Stimulated activated CD8-positive, alpha-beta memory T cell treated with anti-CD3 and anti-CD28 coated beads, Interleukin-4, amount 100 ng/mL, for 24 hours (primary cell): Measurements from ENCODE around the gene CYP2S1.
"Not testable (repeated sequence)": the region's sequence is repeated elsewhere in the genome, so short reads cannot be mapped to it uniquely, and the experiment has no call there.

Experiments used
- DNase-seq: peaks from one replicate; pipeline ENCODE4 v3.0.0-alpha.2; 2020; ENCODE audit warnings: low read depth

The CYP2S1 gene

DNA sequence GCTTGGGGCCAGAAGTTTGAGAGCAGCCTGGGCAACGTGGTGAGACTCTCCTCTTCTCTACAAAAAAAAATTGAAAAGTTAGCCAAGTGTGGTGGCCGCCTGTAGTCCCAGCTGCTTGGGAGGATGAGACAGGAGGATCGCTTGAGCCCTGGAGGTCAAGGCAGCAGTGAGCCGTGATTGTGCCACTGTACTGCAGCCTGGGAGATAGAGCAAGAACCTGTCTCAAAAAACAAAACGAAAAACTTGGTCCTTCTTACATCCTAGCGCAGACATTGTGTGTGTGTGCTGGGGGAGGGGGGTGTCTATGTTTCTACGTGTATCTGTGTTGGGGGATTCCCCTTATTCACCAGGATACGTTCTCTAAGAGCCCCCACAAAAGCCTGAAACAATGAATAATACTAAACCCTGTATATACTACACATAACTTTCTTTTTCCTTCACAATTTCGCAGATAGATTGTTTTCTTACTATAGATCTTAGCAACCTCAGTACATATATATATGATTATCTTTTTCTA is 33.9 kb downstream of the CYP2S1 start:
- DNase-seq, result no peak

- DNase-seq, result no peak
Measured at GRCh38 chr19:41228486-41228885, 35.5 kb downstream of the CYP2S1 start.

DNA sequence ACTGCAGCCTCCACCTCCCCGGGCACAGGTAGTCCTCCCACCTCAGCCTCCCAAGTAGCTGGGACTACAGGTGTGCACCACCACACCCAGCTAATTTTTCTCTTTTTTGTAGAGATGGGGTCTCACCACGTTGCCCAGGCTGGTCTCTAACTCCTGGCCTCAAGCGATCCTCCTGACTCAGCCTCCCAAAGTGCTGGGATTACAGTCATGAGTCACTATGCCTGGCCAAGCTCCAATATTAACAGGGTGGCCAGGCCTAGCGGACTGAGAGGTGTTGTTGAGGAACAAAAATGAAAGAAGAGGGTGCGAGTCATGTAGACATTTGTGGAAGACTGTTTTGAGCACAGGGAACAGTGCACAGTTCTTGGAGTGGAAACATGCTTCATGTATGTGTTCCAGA is 36.3 kb downstream of the CYP2S1 start:
- not testable (repeated sequence) for DNase-seq

- no peak for DNase-seq
Measured at GRCh38 chr19:41230067-41230857, 37.2 kb downstream of the CYP2S1 start.

DNA sequence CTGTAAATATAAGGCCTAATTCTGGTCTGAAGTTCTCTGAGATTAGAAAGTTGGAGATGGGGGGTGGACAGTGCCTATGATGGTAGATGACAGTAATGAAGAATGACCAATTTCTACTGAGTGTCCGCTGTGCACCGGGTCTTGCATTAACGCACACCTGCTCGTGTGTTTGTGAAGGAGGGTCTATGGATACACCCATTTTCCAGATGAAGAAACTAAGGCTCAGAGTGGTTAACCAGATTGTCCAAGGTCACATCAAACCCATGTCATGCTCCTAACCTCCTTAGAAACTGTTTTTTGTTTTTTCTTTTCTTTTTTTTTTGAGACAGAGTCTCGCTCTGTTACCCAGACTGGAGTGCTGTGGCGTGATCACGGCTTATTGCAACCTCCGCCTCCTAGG is 39.7 kb downstream of the CYP2S1 start:
- no peak for DNase-seq

DNA sequence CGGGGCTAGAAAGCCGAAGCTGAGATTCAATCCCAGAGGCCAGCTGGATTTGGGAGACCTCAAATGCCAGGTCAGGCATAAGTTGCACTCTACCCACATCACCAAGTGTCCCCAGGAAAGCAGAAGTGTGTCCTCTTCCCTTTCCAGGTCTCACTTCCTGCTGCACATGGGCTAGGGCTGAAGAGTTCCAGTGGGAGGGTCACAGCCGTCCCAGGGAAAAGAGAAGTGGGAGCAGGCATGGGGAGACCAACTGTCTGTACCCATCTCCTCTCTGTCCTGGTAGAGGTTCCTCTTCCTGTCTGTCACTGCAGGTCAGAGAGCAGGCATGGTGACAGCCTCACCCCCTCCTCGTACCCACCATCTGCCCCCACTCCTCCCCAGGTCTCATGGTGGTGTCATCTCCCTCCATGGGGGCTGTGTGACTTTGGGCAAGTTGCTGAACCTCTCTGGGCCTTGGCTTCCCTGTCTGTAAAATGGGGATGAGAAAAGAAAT is 40.8 kb downstream of the CYP2S1 start:
- no peak for DNase-seq

DNA sequence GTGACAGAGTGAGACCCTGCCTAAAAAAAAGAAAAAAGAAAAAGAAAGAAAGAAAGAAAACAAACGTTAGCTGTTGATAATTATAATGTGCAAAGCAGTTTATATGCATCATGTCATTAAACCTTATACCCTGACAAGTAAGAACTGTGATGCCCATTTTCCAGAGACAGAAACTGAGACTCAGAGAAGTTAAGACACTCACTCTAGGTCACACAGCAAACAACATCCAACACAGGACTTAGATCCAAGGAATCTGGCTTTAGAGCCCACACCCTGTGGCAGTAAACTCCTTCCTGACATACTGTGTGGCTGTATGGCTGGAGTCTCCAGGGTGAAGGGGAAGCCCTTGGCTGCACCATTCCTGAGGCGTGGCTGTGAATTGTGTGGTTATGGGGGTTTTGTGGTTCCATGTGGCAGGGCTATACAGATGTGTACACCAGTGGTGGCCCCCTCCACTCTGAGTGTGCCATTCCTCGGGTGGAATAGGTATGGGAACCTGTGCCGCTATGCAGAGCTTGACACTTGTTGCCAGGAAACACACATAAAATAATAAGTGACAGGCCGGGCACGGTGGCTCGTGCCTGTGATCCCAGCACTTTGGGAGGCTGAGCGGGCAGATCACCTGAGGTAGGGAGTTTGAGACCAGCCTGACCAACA is 41.6 kb downstream of the CYP2S1 start:
- DNase-seq, result no peak

DNA sequence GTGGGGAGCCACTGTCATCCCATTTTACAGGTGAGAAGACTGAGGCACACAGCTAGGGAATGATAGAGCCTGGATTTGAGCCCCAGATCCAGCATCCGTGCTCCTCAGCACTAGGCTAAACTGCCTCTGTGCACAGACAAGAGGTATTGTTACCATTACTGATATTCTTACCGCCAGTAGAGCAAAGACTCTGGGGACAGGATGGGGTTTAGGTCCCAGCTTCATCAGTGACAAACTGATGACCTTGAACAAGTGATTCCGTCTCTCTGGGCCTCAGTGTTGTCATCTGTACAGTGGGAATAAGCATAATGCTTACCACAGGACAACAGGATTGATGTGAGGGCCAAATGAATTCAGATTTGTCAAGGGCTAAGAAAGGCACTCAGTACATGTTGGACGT is 42.5 kb downstream of the CYP2S1 start:
- DNase-seq, result no peak

DNA sequence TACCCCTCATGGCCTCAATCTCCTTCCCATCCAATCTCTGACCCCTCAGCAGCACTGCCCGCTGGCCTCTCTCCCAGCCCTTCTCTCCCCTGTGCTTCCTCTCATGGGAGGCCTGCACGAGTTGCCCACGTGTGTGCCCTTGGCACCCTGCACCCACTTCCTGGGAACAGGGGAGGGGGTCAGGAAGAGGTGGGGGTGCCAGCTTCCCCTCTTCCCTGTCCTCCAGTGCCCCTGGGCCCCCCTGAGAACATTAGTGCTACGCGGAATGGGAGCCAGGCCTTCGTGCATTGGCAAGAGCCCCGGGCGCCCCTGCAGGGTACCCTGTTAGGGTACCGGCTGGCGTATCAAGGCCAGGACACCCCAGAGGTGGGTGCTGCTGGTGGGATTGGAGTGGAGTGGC is 45.2 kb downstream of the CYP2S1 start:
- DNase-seq, result no peak

DNA sequence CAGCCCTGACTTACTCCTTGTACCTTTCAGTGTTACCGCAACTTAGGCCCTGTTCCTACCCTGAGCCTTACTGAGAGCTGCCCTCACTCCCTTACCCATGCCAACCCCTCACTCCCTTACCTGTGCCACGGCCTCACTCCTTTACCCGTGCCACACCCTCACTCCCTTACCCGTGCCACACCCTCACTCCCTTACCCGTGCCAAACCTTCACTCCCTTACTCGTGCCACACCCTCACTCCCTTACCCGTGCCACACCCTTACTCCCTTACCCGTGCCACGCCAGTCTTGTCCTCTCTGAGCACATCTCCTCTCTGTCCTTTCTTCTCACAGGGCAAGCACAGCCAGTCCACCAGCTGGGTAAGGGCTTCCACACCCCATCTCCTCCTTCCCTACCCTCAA is 46.3 kb downstream of the CYP2S1 start:
- DNase-seq, result no peak

DNA sequence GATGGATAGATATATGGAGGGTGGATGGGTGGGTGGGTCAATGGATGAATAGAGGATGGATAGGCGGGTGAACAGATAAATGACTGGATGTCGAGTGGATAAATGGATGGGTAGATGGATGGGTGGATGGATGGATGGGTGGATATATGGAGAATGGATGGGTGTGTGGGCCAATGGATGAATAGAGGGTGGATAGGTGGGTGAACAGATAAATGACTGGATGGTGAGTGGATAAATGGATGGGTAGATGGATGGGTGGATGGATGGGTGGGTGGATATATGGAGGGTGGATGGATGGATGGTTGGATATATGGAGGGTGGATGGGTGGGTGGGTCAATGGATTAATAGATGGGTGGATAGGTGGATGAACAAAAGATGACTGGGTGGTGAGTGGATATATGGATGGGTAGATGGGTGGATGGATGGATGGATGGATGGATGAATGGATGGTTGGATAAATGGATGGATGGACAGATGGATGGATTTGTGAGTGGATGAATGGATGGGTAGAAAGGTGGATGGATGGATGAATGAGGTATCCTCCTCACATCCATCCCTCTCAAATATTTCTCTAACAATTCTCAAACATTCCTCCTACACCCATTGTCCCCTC is 47.0 kb downstream of the CYP2S1 start:
- no peak for DNase-seq

DNA sequence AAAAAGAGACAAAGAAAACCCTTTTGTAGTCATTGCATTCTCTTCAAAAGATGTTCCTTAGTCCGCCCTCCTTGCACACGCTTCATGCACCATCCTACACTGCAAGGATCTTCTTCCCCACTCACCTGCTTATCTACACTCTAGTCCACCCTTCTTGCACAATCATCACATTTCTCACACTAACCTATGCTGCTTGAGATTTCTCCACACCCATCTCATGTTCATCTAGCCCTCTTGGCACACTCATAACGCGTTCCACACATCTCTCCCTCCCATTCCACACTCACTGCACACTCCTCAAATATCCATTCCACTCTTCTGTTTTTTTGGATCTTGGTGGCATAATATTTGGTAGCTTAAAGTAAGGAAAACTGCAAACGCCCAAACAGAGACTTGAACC is 48.8 kb downstream of the CYP2S1 start:
- no peak for DNase-seq

DNA sequence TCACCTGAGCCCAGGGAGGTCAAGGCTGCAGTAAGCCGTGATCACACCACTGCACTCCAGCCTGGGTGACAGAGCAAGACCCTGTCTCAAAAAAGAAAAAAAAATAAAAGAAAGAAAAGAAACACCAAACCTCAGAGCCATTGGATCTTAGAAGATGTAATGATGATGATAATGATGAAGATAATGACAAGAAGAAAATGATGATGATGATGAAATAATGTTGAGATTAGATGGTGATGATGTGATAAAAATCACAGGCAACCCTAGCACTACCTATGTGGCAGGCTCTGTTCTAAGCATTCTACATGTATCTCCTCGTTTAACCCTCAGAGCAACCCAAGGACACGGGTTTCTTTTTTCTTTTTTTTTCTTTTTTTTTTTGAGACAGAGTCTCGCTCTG is 51.1 kb downstream of the CYP2S1 start:
- DNase-seq, result no peak

- DNase-seq, result no peak
Measured at GRCh38 chr19:41245843-41246242, 52.8 kb downstream of the CYP2S1 start.

GRCh38 chr19:41248895-41249294 is 55.9 kb downstream of the CYP2S1 start:
- no peak for DNase-seq

- no peak for DNase-seq
Measured at GRCh38 chr19:41249707-41250423, 56.8 kb downstream of the CYP2S1 start.

DNA sequence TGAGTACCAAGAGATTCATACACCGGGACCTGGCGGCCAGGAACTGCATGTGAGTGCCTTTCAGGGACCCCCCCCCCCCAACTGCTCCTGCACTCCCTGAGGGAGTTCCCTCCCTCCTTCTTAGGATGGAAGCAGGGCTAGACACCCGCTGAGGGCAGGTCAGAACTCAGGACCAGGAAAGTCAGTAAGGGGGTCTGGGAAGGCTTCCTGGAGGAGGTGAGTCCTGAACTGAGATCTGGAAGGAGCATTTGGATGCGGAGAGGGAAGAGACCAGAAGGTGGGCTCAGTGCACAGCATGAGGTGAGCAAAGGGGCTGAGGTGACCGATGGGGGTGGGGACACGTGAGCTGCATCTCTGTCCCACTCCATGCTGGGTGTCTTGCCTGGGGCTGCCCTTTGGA is 60.6 kb downstream of the CYP2S1 start:
- DNase-seq, result no peak

DNA sequence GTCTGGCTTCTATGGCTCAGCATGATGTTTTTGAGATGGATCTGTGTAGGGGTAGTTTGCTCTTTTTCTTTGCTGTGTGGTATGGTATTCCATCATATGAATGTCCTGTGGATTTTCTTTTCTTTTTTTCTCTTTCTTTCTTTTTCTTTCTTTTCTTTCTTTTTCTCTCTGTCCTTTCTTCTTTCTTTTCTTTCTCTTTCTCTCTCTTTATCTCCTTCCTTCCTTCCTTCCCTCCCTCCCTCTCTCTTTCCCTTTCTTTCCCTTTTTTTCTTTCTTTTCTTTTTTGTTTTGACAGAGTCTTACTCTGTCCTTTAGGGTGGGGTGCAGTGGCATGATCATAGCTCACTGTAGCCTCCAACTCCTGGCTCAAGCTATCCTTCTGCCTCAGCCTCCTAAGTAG is 62.2 kb downstream of the CYP2S1 start:
- DNase-seq, result no peak
